ENCODE data around the gene MCHR1.

GRCh38 chr22:40642316-40642715 lies 37.0 kb upstream of the MCHR1 start:
- TF ChIP-seq, protein P1, sequence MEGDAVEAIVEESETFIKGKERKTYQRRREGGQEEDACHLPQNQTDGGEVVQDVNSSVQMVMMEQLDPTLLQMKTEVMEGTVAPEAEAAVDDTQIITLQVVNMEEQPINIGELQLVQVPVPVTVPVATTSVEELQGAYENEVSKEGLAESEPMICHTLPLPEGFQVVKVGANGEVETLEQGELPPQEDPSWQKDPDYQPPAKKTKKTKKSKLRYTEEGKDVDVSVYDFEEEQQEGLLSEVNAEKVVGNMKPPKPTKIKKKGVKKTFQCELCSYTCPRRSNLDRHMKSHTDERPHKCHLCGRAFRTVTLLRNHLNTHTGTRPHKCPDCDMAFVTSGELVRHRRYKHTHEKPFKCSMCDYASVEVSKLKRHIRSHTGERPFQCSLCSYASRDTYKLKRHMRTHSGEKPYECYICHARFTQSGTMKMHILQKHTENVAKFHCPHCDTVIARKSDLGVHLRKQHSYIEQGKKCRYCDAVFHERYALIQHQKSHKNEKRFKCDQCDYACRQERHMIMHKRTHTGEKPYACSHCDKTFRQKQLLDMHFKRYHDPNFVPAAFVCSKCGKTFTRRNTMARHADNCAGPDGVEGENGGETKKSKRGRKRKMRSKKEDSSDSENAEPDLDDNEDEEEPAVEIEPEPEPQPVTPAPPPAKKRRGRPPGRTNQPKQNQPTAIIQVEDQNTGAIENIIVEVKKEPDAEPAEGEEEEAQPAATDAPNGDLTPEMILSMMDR (conservative IDR thresholded peaks at IDR 0.05; ENCODE audit: low read depth, low read length): no peak
- TF ChIP-seq FOS (IDR thresholded peaks at IDR 0.05; ENCODE audit: low read depth, low read length) (no peak), POLR2A (IDR thresholded peaks at IDR 0.05; ENCODE audit: low read depth, low read length) (no peak), RFX5 (IDR thresholded peaks at IDR 0.05; ENCODE audit: low read depth, low read length) (no peak), RAD21 (IDR thresholded peaks at IDR 0.05; ENCODE audit: low read length) (no peak), SMC3 (IDR thresholded peaks at IDR 0.05; ENCODE audit: low read depth, low read length) (no peak), NFE2L2 (IDR thresholded peaks at IDR 0.05; ENCODE audit: low read depth, low read length) (no peak), CHD1 (IDR thresholded peaks at IDR 0.05; ENCODE audit: low read depth, low read length) (no peak), MAFK (IDR thresholded peaks at IDR 0.05; ENCODE audit: low read depth, low read length) (no peak)
- TF ChIP-seq, protein P2, sequence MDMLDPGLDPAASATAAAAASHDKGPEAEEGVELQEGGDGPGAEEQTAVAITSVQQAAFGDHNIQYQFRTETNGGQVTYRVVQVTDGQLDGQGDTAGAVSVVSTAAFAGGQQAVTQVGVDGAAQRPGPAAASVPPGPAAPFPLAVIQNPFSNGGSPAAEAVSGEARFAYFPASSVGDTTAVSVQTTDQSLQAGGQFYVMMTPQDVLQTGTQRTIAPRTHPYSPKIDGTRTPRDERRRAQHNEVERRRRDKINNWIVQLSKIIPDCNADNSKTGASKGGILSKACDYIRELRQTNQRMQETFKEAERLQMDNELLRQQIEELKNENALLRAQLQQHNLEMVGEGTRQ (IDR thresholded peaks at IDR 0.05; ENCODE audit: low read depth, low read length): no peak
